Fibroblast of skin of right biceps (primary cell): ENCODE results near the gene SMC4.

Source experiments
- DNase-seq: peaks from one replicate; pipeline ENCODE4 v3.0.0-alpha.2; 2013

The SMC4 gene

DNA sequence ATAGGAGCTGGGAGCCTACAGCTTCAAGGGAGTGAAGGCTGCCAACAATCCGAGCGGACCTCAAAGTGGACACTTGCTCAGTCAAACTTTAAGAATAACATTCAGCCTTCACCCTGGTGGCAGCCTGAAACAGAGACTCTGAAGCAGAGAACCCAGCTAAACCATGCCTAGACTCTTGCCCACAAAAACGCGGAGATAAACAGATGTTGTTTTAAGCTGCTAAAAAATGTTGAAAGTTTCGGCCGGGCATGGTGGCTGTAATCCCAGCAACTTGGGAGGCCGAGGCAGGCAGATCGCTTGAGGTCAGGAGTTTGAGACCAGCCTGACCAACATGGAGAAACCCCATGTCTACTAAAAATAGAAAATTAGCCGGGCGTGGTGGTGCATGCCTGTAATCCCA is 79.9 kb downstream of the SMC4 start:
- no peak for DNase-seq

DNA sequence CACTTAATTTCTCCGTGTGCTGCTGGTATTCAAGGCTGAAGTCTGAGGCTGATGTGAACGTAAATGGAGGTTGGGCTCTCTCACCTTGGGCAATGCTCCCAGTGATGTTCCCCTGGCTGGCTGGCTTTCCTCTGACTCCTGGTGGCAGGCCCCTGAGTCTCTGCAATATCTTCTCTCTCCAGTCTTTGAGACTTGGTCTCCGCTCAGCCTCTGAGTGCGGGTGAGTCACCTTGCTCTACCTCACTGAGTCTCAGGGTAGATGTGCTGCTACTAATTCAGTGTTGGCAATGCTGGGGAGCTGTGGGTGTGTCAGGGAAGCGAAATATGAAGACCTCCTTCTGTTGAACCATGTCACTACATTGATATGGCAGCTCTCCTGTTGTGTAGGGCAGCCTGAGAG is 81.5 kb downstream of the SMC4 start:
- DNase-seq: peak; percentile 65

DNA sequence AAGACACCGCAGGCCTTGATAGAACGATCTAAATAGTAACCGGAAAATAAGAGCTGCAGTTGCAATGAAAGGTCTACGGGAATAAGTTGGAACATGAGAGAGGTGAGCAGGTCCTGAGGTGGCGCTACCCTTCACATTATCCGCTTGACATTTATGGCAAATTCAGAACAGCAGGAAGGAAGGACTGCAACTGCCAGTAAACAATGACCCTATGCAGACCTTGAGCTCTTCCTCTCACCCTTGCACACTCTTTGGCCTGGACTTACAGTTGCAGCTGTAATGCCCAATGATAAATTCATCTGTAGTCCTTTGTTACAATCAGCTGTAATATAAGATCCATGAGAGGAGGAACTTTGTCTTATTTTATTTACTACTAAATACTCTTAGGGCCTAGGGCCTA is 82.4 kb downstream of the SMC4 start:
- DNase-seq: no peak

DNA sequence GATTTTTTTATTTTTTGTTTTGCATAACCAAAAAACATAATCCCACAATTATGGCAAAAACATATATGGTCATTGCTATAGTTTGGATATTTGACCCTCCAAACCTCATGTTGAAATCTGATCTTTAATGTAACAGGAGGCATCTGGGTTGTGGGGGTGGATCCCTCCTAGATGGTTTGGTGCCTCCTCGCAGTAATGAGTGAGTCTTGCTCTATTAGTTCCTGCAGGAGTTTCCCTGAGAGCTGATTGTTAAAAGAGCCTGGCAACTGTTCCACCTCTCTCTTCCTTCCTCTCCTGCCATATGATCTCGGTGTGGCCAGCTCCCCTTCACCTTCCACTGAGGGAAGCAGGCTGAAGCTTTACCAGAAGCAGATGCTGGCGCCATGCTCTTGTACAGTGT is 83.3 kb downstream of the SMC4 start:
- DNase-seq: no peak
